Measurements from ENCODE around the gene HSPA5.
"Not testable (repeated sequence)": the region's sequence is repeated elsewhere in the genome, so short reads cannot be mapped to it uniquely, and the experiment has no call there.

The HSPA5 gene

GRCh38 chr9:125233678-125234077 lies 7.5 kb downstream of the HSPA5 start:
- Histone ChIP-seq H3K9me3 (ENCODE audit: severe bottlenecking) (no peaks in the 10 kb centered on the region), H3K27me3 (ENCODE audit: insufficient read depth, low read depth, severe bottlenecking) (no peaks in the 10 kb centered on the region), H3K27ac (no peak overlapping the region), H3K4me3 (ENCODE audit: low read depth, low read length) (no peak overlapping the region), H3K36me3 (peaks cover 81% of the 10 kb centered on the region)
- DNase-seq: no peak
- TF ChIP-seq, protein P1, sequence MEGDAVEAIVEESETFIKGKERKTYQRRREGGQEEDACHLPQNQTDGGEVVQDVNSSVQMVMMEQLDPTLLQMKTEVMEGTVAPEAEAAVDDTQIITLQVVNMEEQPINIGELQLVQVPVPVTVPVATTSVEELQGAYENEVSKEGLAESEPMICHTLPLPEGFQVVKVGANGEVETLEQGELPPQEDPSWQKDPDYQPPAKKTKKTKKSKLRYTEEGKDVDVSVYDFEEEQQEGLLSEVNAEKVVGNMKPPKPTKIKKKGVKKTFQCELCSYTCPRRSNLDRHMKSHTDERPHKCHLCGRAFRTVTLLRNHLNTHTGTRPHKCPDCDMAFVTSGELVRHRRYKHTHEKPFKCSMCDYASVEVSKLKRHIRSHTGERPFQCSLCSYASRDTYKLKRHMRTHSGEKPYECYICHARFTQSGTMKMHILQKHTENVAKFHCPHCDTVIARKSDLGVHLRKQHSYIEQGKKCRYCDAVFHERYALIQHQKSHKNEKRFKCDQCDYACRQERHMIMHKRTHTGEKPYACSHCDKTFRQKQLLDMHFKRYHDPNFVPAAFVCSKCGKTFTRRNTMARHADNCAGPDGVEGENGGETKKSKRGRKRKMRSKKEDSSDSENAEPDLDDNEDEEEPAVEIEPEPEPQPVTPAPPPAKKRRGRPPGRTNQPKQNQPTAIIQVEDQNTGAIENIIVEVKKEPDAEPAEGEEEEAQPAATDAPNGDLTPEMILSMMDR (IDR thresholded peaks at IDR 0.05; ENCODE audit: low read depth, low read length): no peak

DNA sequence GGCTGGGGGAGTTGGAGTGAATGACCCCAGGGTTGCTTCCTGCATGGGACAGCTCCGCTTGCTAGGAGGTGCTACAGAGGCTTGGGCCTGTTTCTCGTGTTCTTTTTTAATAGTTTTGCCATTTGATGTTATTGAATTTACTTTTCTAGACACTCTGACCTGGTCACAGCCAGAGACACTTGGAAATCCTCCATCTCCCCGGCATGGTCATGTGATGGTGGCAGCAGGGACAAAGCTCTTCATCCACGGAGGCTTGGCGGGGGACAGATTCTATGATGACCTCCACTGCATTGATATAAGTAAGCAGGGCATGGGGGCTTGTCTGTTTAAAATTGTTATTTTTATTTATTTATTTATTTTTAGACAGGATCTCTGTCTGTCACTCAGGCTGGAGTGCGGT lies 13.4 kb downstream of the HSPA5 start:
- Histone ChIP-seq H3K36me3 (peaks cover 50% of the 10 kb centered on the region), H3K27me3 (ENCODE audit: insufficient read depth, low read depth, severe bottlenecking) (no peaks in the 10 kb centered on the region), H3K27ac (no peak overlapping the region), H3K9me3 (ENCODE audit: severe bottlenecking) (no peaks in the 10 kb centered on the region), H3K4me3 (ENCODE audit: low read depth, low read length) (no peak overlapping the region)
- DNase-seq: no peak
- TF ChIP-seq, protein P1 (IDR thresholded peaks at IDR 0.05; ENCODE audit: low read depth, low read length): no peak

GRCh38 chr9:125224858-125225257 lies 16.3 kb downstream of the HSPA5 start:
- not testable (repeated sequence) for DNase-seq; H3K4me3 ChIP-seq (ENCODE audit: low read depth, low read length); H3K9me3 ChIP-seq (ENCODE audit: severe bottlenecking); H3K27ac ChIP-seq; H3K27me3 ChIP-seq (ENCODE audit: insufficient read depth, low read depth, severe bottlenecking)
- H3K36me3 ChIP-seq: peaks cover 52% of the 10 kb centered on the region

DNA sequence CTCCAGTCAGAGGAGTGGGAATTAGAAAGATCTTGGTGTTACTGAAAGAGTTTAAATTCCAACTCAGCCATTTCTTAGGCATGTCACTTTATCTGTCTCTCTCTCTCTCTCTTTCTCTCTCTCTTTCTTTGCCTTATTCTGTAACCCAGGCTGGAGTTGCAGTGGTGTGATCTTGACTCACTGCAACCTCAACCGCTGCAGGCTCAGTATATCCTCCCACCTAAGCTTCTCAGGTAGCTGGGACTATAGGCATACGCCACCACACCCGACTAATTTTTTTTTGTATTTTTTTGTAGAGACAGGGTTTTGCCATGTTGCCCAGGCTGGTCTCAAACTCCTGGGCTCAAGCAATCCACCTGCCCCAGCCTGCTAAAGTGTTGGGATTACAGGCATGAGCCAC lies 22.5 kb downstream of the HSPA5 start:
- Histone ChIP-seq H3K4me3 (ENCODE audit: low read depth, low read length) (no peak overlapping the region), H3K27me3 (ENCODE audit: insufficient read depth, low read depth, severe bottlenecking) (no peaks in the 10 kb centered on the region), H3K27ac (no peak overlapping the region), H3K36me3 (peaks cover 49% of the 10 kb centered on the region), H3K9me3 (ENCODE audit: severe bottlenecking) (no peaks in the 10 kb centered on the region)
- TF ChIP-seq, protein P1 (IDR thresholded peaks at IDR 0.05; ENCODE audit: low read depth, low read length): no peak
- DNase-seq: no peak

DNA sequence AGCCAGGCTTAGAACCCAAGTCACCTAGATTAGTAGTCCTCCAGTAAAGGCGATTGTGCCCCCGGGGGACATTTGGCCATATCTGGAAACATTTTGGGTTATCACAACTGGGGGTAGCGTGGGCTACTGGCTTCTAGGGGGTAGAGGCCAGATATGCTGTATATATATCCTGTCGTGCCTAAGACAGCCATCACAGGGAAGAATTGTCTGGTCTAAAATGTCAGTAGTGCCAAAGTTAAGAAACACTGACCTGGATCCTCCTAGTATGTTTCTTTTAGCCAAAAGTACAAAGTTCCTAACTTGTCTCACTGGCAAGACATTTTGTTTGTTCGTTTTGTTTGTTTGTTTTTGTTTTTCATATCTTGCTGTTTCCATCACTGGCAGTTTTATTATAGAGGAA lies 27.0 kb downstream of the HSPA5 start:
- DNase-seq: no peak
- H3K36me3 ChIP-seq: peaks cover 55% of the 10 kb centered on the region
- H3K27ac ChIP-seq: no peak overlapping the region
- H3K27me3 ChIP-seq (ENCODE audit: insufficient read depth, low read depth, severe bottlenecking): no peaks in the 10 kb centered on the region
- H3K4me3 ChIP-seq (ENCODE audit: low read depth, low read length): no peak overlapping the region
- H3K9me3 ChIP-seq (ENCODE audit: severe bottlenecking): no peaks in the 10 kb centered on the region
- TF ChIP-seq, protein P1 (IDR thresholded peaks at IDR 0.05; ENCODE audit: low read depth, low read length): no peak

DNA sequence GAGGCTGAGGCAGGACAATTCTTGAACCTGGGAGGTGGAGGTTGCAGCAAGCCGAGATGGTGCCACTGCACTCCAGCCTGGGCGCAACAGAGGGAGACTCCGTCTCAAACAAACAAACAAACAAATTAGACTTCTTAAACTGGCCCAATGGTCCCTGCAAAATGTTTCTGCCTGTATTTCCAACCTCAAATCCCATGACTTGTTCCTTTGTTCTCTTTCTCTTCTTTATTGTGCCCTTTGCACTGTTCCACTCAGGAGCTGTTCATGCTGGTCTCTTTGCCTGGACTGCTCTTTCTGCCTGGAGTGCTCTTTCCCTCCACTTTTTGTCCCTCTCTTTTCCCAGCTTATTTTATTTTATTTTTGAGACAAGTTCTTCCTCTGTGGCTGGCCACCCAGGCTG lies 36.7 kb downstream of the HSPA5 start:
- no peaks in the 10 kb centered on the region for H3K9me3 ChIP-seq (ENCODE audit: severe bottlenecking)
- no peak overlapping the region for H3K4me3 ChIP-seq (ENCODE audit: low read depth, low read length)
- TF ChIP-seq, protein P1 (IDR thresholded peaks at IDR 0.05; ENCODE audit: low read depth, low read length): no peak
- H3K27me3 ChIP-seq (ENCODE audit: insufficient read depth, low read depth, severe bottlenecking): no peaks in the 10 kb centered on the region
- no peak overlapping the region; the same call in 1 of the 2 replicates for H3K27ac ChIP-seq
- no peak for DNase-seq
- H3K36me3 ChIP-seq: peaks cover 50% of the 10 kb centered on the region

Measured in WERI-Rb-1 (cell line).